ENCODE data around the gene RAPGEFL1. TPM values are rescaled to one million over a fixed set of nuclear protein-coding genes. Genes with fewer than 3 reads are reported as not detected.

RAPGEFL1 gene
- total RNA-seq, 1 donor from 2014 or later: 3.7 TPM

GRCh38 chr17:40179923-40180659 lies 2.8 kb downstream of the RAPGEFL1 start:
- Histone ChIP-seq H3K36me3 (peaks cover 10% of the 10 kb centered on the region), H3K27me3 (ENCODE audit: low read depth) (no peaks in the 10 kb centered on the region), H3K9me3 (replicated peaks) (no peaks in the 10 kb centered on the region), H3K27ac (replicated peaks) (peak overlapping the region; percentile 3), H3K4me3 (no peak overlapping the region), H3K4me1 (peaks cover 36% of the 10 kb centered on the region)
- intact Hi-C loops (cut with micrococcal nuclease): no loop called here
- TF ChIP-seq, protein P1, sequence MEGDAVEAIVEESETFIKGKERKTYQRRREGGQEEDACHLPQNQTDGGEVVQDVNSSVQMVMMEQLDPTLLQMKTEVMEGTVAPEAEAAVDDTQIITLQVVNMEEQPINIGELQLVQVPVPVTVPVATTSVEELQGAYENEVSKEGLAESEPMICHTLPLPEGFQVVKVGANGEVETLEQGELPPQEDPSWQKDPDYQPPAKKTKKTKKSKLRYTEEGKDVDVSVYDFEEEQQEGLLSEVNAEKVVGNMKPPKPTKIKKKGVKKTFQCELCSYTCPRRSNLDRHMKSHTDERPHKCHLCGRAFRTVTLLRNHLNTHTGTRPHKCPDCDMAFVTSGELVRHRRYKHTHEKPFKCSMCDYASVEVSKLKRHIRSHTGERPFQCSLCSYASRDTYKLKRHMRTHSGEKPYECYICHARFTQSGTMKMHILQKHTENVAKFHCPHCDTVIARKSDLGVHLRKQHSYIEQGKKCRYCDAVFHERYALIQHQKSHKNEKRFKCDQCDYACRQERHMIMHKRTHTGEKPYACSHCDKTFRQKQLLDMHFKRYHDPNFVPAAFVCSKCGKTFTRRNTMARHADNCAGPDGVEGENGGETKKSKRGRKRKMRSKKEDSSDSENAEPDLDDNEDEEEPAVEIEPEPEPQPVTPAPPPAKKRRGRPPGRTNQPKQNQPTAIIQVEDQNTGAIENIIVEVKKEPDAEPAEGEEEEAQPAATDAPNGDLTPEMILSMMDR (IDR thresholded peaks at IDR 0.05; ENCODE audit: borderline replicate concordance): no peak
- DNase-seq: no peak

GRCh38 chr17:40180694-40181093 lies 3.4 kb downstream of the RAPGEFL1 start:
- TF ChIP-seq, protein P1 (IDR thresholded peaks at IDR 0.05; ENCODE audit: borderline replicate concordance): no peak
- Histone ChIP-seq H3K9me3 (replicated peaks) (no peaks in the 10 kb centered on the region), H3K36me3 (peaks cover 5% of the 10 kb centered on the region), H3K27me3 (ENCODE audit: low read depth) (no peaks in the 10 kb centered on the region), H3K27ac (replicated peaks) (peak overlapping the region; percentile 3), H3K4me1 (peaks cover 36% of the 10 kb centered on the region), H3K4me3 (no peak overlapping the region)
- no peak for DNase-seq
- intact Hi-C loops (cut with micrococcal nuclease): no loop called here

DNA sequence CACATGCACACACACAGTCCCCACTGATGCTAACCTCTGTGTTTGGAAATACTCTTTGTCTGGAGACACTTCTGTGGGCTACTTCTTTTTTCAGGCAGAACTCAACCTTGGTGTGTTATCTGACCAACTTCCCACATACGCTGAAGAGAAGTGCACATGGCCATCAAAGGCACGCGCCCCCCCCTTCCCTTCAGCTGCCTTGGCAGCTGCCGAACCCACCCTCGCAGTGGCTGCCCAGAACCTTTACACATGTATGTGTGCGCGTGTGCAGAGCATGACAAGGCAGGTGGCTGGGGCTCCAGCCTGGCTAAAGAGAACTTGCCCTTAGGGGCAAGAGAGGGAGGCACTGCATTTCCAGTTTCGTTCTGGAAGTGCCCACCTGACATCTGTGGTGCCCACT lies 3.9 kb downstream of the RAPGEFL1 start:
- peaks cover 36% of the 10 kb centered on the region for H3K4me1 ChIP-seq
- H3K4me3 ChIP-seq: no peak overlapping the region
- DNase-seq: no peak
- H3K9me3 ChIP-seq (replicated peaks): no peaks in the 10 kb centered on the region
- H3K36me3 ChIP-seq: no peaks in the 10 kb centered on the region
- TF ChIP-seq, protein P1 (IDR thresholded peaks at IDR 0.05; ENCODE audit: borderline replicate concordance): no peak
- no peak overlapping the region for H3K27ac ChIP-seq (replicated peaks)
- no peaks in the 10 kb centered on the region for H3K27me3 ChIP-seq (ENCODE audit: low read depth)
- intact Hi-C loops (cut with micrococcal nuclease): no loop called here

GRCh38 chr17:40182606-40183005 lies 5.3 kb downstream of the RAPGEFL1 start:
- peaks cover 26% of the 10 kb centered on the region for H3K4me1 ChIP-seq
- no peaks in the 10 kb centered on the region for H3K27me3 ChIP-seq (ENCODE audit: low read depth)
- no peaks in the 10 kb centered on the region for H3K9me3 ChIP-seq (replicated peaks)
- H3K4me3 ChIP-seq: no peak overlapping the region
- no peak overlapping the region for H3K27ac ChIP-seq (replicated peaks)
- no peaks in the 10 kb centered on the region for H3K36me3 ChIP-seq
- TF ChIP-seq, protein P1 (IDR thresholded peaks at IDR 0.05; ENCODE audit: borderline replicate concordance): no peak
- intact Hi-C loops (cut with micrococcal nuclease): no loop called here
- peak; percentile 24 for DNase-seq

GRCh38 chr17:40187238-40187637 lies 10.0 kb downstream of the RAPGEFL1 start:
- TF ChIP-seq, protein P1 (IDR thresholded peaks at IDR 0.05; ENCODE audit: borderline replicate concordance): no peak
- intact Hi-C loops (cut with micrococcal nuclease): no loop called here
- H3K9me3 ChIP-seq (replicated peaks): no peaks in the 10 kb centered on the region
- no peak overlapping the region for H3K27ac ChIP-seq (replicated peaks)
- H3K36me3 ChIP-seq: peaks cover 5% of the 10 kb centered on the region
- H3K4me3 ChIP-seq: no peak overlapping the region
- no peak for DNase-seq
- no peaks in the 10 kb centered on the region for H3K27me3 ChIP-seq (ENCODE audit: low read depth)
- peaks cover 22% of the 10 kb centered on the region for H3K4me1 ChIP-seq

All from left ventricle myocardium inferior (tissue), 1 donor.